ENCODE data around the gene GALNTL6.

The GALNTL6 gene

DNA sequence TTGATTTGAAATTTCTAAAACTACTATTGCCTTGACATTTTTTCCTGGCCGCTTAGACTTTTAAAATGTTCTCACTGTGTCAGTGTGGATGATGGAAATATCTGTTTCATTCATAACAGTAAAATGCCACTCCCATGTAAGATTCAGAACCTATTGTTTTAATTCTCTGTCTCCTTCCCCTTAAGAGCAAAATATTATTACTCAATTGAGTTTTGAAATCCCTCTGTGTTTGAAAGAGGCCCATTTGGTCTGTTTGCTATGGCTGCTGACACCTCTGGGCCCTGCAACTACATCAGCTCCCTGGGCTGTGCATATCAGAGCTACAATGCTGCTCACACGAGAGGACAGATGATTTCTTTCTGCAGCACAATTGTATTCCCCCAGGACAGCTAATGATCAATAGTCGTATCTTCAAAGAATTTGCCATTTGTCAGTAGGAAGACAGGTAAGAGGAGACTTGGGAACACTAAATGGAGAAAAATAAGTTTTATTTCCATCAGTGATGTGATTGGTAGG is 967.4 kb downstream of the GALNTL6 start:
- no peaks in the 10 kb centered on the region for H3K79me2 ChIP-seq (ENCODE audit: insufficient read depth, low read length)
- H3K9me3 ChIP-seq (ENCODE audit: insufficient read depth, low read depth, low read length), result no peaks in the 10 kb centered on the region
- no peak overlapping the region for H2AFZ ChIP-seq (ENCODE audit: low read length)
- TF ChIP-seq, protein P1, sequence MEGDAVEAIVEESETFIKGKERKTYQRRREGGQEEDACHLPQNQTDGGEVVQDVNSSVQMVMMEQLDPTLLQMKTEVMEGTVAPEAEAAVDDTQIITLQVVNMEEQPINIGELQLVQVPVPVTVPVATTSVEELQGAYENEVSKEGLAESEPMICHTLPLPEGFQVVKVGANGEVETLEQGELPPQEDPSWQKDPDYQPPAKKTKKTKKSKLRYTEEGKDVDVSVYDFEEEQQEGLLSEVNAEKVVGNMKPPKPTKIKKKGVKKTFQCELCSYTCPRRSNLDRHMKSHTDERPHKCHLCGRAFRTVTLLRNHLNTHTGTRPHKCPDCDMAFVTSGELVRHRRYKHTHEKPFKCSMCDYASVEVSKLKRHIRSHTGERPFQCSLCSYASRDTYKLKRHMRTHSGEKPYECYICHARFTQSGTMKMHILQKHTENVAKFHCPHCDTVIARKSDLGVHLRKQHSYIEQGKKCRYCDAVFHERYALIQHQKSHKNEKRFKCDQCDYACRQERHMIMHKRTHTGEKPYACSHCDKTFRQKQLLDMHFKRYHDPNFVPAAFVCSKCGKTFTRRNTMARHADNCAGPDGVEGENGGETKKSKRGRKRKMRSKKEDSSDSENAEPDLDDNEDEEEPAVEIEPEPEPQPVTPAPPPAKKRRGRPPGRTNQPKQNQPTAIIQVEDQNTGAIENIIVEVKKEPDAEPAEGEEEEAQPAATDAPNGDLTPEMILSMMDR (conservative IDR thresholded peaks at IDR 0.05; ENCODE audit: low read length), result no peak
- no peak for TF ChIP-seq EZH2phosphoT487 (IDR thresholded peaks at IDR 0.05; ENCODE audit: borderline replicate concordance)
- no peaks in the 10 kb centered on the region for H3F3A ChIP-seq (ENCODE audit: low read depth)
- H3K4me1 ChIP-seq (ENCODE audit: insufficient read depth, low read length, poor library complexity, severe bottlenecking), result no peaks in the 10 kb centered on the region
- H3K9ac ChIP-seq (ENCODE audit: low read depth, low read length, poor library complexity, severe bottlenecking), result no peak overlapping the region
- H3K36me3 ChIP-seq (ENCODE audit: insufficient read depth, low read length), result no peaks in the 10 kb centered on the region
- H3K4me2 ChIP-seq (ENCODE audit: low read depth, low read length, poor library complexity, severe bottlenecking), result no peak overlapping the region
- H3K4me3 ChIP-seq (ENCODE audit: low read length, poor library complexity, severe bottlenecking), result no peak overlapping the region
- H3K27me3 ChIP-seq (ENCODE audit: insufficient read depth, low read length, poor library complexity, severe bottlenecking), result no peaks in the 10 kb centered on the region
- H4K20me1 ChIP-seq (ENCODE audit: insufficient read depth, low read length, poor library complexity, severe bottlenecking), result no peaks in the 10 kb centered on the region
- H3K9me2 ChIP-seq (replicated peaks; ENCODE audit: low read depth, low read length), result no peaks in the 10 kb centered on the region

DNA sequence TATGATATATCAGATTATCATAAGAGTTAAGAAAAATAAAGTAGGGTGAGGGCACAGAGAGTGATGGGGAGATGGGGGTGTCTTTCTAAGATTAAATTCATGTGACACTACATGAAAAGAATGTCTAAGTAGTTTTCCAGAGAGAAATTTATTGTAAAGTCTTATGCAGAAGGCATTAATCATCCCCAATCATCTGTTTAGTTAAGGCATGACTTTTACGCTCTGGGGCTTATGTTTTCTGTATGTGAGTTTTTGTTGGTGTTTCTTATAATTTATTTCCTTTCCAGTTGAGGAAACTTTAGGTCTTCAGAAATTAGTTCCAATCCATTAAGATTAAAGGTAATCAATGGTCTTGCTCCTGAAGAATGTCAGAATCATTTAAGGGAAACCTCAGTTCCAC is 972.4 kb downstream of the GALNTL6 start:
- no peaks in the 10 kb centered on the region for H4K20me1 ChIP-seq (ENCODE audit: insufficient read depth, low read length, poor library complexity, severe bottlenecking)
- no peak overlapping the region for H3K4me2 ChIP-seq (ENCODE audit: low read depth, low read length, poor library complexity, severe bottlenecking)
- no peak overlapping the region for H2AFZ ChIP-seq (ENCODE audit: low read length)
- no peak for TF ChIP-seq EZH2phosphoT487 (IDR thresholded peaks at IDR 0.05; ENCODE audit: borderline replicate concordance)
- TF ChIP-seq, protein P1 (conservative IDR thresholded peaks at IDR 0.05; ENCODE audit: low read length), result no peak
- no peaks in the 10 kb centered on the region for H3K36me3 ChIP-seq (ENCODE audit: insufficient read depth, low read length)
- no peak overlapping the region for H3K9ac ChIP-seq (ENCODE audit: low read depth, low read length, poor library complexity, severe bottlenecking)
- H3K4me3 ChIP-seq (ENCODE audit: low read length, poor library complexity, severe bottlenecking), result no peak overlapping the region
- H3K4me1 ChIP-seq (ENCODE audit: insufficient read depth, low read length, poor library complexity, severe bottlenecking), result no peaks in the 10 kb centered on the region
- H3K27me3 ChIP-seq (ENCODE audit: insufficient read depth, low read length, poor library complexity, severe bottlenecking), result no peaks in the 10 kb centered on the region
- no peaks in the 10 kb centered on the region for H3K9me3 ChIP-seq (ENCODE audit: insufficient read depth, low read depth, low read length)
- H3K9me2 ChIP-seq (replicated peaks; ENCODE audit: low read depth, low read length), result no peaks in the 10 kb centered on the region
- no peaks in the 10 kb centered on the region for H3K79me2 ChIP-seq (ENCODE audit: insufficient read depth, low read length)
- H3F3A ChIP-seq (ENCODE audit: low read depth), result no peaks in the 10 kb centered on the region

DNA sequence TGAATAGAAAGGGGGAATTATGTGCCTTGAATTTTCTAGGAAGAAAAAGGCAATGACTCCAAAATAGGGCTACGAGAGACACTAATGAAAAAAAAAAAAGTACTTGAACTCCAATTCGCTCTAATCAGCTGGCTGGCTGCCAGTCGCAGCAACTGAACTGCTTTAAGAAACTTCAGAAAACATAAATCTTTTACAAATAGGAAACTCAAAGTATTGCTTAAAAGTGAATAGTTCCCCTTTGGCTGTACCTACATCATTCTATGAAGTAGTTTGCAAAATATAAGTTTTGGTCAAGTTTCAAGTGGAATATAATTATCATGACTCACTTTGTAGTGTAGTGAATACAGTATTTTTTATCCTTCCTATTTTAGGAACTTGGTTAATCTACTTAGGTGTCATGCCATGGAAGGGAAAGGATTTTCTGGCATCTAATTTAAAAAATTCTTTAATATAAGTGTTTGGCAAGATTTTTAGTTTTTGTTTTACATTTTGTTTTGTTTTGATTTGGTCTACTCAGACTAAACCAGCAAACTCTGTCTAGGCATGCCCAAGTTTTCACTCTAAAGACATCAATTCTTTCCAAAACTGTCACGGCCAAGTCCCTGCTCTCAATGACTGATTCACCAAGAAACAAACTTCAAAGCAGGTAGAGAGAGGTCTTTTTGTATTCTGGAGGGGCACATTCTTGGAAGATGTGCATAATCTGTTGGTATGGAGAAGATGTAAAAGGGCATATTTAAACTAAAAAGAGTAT is 973.0 kb downstream of the GALNTL6 start:
- H3F3A ChIP-seq (ENCODE audit: low read depth), result no peaks in the 10 kb centered on the region
- no peak overlapping the region for H3K9ac ChIP-seq (ENCODE audit: low read depth, low read length, poor library complexity, severe bottlenecking)
- no peak overlapping the region for H2AFZ ChIP-seq (ENCODE audit: low read length)
- no peak overlapping the region for H3K4me3 ChIP-seq (ENCODE audit: low read length, poor library complexity, severe bottlenecking)
- H3K4me2 ChIP-seq (ENCODE audit: low read depth, low read length, poor library complexity, severe bottlenecking), result no peak overlapping the region
- no peaks in the 10 kb centered on the region for H3K27me3 ChIP-seq (ENCODE audit: insufficient read depth, low read length, poor library complexity, severe bottlenecking)
- TF ChIP-seq, protein P1 (conservative IDR thresholded peaks at IDR 0.05; ENCODE audit: low read length), result no peak
- no peak for TF ChIP-seq EZH2phosphoT487 (IDR thresholded peaks at IDR 0.05; ENCODE audit: borderline replicate concordance)
- no peaks in the 10 kb centered on the region for H3K9me3 ChIP-seq (ENCODE audit: insufficient read depth, low read depth, low read length)
- H4K20me1 ChIP-seq (ENCODE audit: insufficient read depth, low read length, poor library complexity, severe bottlenecking), result no peaks in the 10 kb centered on the region
- H3K4me1 ChIP-seq (ENCODE audit: insufficient read depth, low read length, poor library complexity, severe bottlenecking), result no peaks in the 10 kb centered on the region
- H3K36me3 ChIP-seq (ENCODE audit: insufficient read depth, low read length), result no peaks in the 10 kb centered on the region
- no peaks in the 10 kb centered on the region for H3K9me2 ChIP-seq (replicated peaks; ENCODE audit: low read depth, low read length)
- no peaks in the 10 kb centered on the region for H3K79me2 ChIP-seq (ENCODE audit: insufficient read depth, low read length)
